ENCODE measurements around the gene ZNF200. TPM values are rescaled to one million over a fixed set of nuclear protein-coding genes. Genes with fewer than 3 reads are reported as not detected.

The ZNF200 gene
- total RNA-seq, 2 donors from 2014 or later, result 14.8 to 15.5 TPM

DNA sequence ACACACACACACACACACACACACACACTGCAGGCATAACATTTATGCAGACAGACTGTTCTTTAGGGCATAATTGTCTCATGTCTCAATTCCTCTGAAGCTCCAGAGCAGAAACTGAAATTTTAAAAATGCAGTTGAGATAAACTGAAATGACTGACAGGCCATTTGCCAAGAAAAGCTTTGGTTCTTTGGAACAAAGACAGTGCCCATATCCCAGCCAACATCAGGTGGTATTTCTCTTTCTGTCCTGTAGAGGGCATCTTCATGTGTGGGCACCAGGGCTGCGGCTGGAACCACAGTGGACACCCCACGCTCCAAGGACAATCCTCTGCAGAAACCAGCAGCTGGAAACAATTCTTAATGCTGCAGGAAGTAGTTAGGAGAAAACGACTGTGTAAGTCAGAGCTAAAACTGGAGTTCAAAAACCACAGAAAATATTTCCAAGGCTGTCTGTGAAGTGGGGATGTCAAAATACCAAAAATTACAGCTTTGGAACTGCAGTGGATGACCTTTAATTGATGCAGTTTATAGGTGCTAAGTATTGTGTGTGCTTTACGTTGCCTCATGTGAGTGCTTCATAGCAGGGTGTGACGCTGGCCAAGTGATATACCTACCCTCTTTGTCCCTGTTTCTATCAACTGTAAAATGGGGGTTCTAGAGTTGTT lies 32.0 kb upstream of the ZNF200 start:
- H3K9me3 Mint-ChIP-seq, result peaks cover 0 to 2% of the 10 kb centered on the region in 2 donors
- no peak overlapping the region for H3K27ac Mint-ChIP-seq
- peaks cover 19% of the 10 kb centered on the region for H3K4me1 Mint-ChIP-seq (ENCODE audit: low read depth)
- no peaks in the 10 kb centered on the region for H3K27me3 Mint-ChIP-seq (ENCODE audit: low read depth)
- H3K36me3 Mint-ChIP-seq (ENCODE audit: insufficient read depth in 2 of 2), result peaks cover 2 to 9% of the 10 kb centered on the region in 2 donors
- DNase-seq (peak in 1 of 2 donors; percentile 23), ATAC-seq (replicated peaks in 1 of 2) (no peak)
- H3K4me3 Mint-ChIP-seq, result peak overlapping the region in 1 of 2 donors; percentile 49

DNA sequence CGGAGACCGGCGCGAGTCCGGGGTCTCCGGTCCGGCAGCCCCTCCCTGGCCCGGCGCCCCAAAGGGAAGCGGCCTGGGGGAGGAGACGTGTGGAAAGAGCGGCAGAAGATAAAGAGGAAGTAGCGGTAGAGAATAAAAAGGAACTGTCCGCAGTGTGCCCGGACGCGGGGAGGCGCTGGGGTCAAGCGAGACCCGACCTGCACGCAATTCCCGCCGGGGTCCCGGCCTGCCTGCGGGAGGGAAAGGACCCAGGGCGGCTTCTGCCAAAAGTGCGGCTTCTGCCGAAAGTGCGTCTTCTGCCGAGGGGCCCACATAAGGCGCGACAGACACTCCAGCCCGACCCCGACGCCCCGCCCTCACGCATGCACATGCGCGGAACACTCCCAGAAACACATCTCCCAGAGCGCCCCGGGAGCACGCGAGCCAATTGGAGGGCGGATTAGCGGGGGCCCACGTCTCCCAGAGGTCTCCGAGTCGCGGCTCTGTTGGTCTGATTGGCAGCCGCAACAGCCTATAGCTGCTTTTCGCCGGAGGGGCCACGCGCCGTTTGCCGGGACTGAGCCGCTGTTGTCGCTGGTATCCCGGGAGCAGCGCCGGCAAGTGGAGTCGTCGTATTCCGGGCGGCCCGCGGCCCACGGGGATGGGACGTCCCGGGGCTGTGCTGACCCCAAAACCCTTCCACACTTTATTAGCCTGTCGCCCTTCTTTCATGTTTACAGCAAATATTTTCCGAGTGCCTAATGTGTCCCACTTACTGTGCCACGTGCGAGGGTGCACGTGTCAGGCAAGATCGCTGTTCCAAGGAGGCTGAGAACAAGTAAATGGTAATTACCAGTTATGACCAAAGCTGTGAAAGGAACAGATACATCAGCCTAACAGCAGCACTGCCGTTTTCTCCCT lies 29.4 kb upstream of the ZNF200 start:
- Mint-ChIP-seq H3K4me1 (ENCODE audit: low read depth) (peaks cover 24% of the 10 kb centered on the region), H3K27me3 (ENCODE audit: low read depth) (no peaks in the 10 kb centered on the region), H3K36me3 (ENCODE audit: insufficient read depth in 2 of 2) (peaks cover 2 to 9% of the 10 kb centered on the region in 2 donors), H3K4me3 (peak overlapping the region; percentile 90 to 95), H3K27ac (peak overlapping the region; percentile 95), H3K9me3 (peaks cover 0 to 2% of the 10 kb centered on the region in 2 donors)
- DNase-seq (peak; percentile 98 to 99), ATAC-seq (replicated peaks in 1 of 2) (peak; percentile 88 to 90)

DNA sequence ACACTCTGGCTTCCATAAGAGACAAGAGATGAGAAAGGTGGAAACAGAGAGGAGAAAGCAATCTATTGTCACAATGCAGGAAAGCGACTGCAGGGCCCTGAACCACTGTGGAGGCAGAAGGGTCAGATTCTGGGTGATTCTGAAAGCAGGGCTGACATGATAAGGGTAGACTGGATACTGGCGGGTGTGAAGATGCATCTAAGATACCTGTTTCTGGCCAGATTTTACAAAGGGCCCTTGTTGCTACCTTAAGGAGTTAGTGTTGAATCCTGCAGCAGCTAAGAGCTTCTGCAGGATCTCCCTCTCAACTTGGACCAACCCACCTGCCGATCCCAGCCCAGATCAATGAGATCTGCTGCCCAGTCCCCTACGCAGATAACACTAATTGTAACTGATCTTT lies 27.6 kb upstream of the ZNF200 start:
- Mint-ChIP-seq H3K36me3 (ENCODE audit: insufficient read depth in 2 of 2) (peaks cover 0 to 3% of the 10 kb centered on the region in 2 donors), H3K9me3 (peaks cover 0 to 2% of the 10 kb centered on the region in 2 donors), H3K27me3 (ENCODE audit: low read depth) (no peaks in the 10 kb centered on the region), H3K27ac (peak overlapping the region; percentile 32), H3K4me1 (ENCODE audit: low read depth) (peaks cover 24% of the 10 kb centered on the region), H3K4me3 (peak overlapping the region; percentile 90 to 95)
- DNase-seq (no peak), ATAC-seq (replicated peaks in 1 of 2) (no peak)

DNA sequence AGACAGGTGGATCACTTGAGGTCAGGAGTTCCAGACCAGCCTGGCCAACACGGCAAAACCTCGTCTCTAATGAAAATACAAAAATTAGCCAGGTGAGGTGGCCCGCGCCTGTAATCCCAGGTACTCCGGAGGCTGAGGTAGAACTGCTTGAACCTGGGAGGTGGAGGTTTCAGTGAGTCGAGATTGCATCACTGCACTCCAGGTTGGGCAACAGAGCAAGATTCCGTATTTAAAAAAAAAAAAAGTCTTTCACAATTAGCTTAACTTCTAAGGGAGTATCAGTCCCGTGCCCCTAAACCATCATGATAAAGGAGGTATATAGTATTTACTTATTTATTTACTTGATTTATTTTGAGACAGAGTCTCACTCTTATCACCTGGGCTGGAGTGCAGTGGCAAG lies 24.9 kb upstream of the ZNF200 start:
- DNase-seq, result no peak
- no peak overlapping the region for H3K4me3 Mint-ChIP-seq
- no peak for ATAC-seq (replicated peaks in 1 of 2)
- H3K4me1 Mint-ChIP-seq (ENCODE audit: low read depth), result peaks cover 24% of the 10 kb centered on the region
- no peaks in the 10 kb centered on the region for H3K36me3 Mint-ChIP-seq (ENCODE audit: insufficient read depth in 2 of 2)
- H3K9me3 Mint-ChIP-seq, result peaks cover 0 to 2% of the 10 kb centered on the region in 2 donors
- H3K27ac Mint-ChIP-seq, result no peak overlapping the region
- H3K27me3 Mint-ChIP-seq (ENCODE audit: low read depth), result no peaks in the 10 kb centered on the region

DNA sequence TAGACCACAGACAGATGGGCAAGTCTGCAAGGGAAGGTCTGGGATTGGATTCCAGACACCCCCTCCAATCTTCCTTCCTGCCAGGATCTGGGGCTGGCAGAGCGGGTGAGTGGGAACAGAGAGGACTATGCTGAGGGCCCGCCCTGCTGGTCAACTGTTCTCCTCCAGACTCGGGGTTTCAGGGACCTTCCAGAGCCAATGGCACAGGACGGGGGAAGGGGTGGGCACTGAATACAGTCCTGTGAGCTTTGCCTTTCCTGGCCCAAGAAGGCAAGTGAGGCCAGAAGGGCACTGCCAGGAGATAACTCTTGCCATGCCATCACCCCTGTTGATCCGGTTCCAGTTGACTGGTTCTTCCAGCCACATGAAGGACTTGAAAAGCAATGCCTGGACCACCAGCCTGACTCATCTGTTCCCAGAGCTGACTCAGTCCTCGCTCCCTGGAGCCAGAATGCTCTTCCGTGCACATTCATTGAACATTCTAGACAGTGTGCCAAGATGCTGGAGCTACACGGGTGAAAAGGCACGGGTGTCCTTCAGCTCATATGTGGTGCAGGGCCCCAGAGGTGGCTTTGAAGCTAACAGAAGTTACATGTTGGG lies 22.0 kb upstream of the ZNF200 start:
- ATAC-seq (replicated peaks in 1 of 2) (no peak), DNase-seq (no peak)
- H3K36me3 Mint-ChIP-seq (ENCODE audit: insufficient read depth in 2 of 2), result no peaks in the 10 kb centered on the region
- H3K27ac Mint-ChIP-seq, result no peak overlapping the region
- peaks cover 4% of the 10 kb centered on the region for H3K4me1 Mint-ChIP-seq (ENCODE audit: low read depth)
- no peaks in the 10 kb centered on the region for H3K9me3 Mint-ChIP-seq
- no peak overlapping the region for H3K4me3 Mint-ChIP-seq
- no peaks in the 10 kb centered on the region for H3K27me3 Mint-ChIP-seq (ENCODE audit: low read depth)

DNA sequence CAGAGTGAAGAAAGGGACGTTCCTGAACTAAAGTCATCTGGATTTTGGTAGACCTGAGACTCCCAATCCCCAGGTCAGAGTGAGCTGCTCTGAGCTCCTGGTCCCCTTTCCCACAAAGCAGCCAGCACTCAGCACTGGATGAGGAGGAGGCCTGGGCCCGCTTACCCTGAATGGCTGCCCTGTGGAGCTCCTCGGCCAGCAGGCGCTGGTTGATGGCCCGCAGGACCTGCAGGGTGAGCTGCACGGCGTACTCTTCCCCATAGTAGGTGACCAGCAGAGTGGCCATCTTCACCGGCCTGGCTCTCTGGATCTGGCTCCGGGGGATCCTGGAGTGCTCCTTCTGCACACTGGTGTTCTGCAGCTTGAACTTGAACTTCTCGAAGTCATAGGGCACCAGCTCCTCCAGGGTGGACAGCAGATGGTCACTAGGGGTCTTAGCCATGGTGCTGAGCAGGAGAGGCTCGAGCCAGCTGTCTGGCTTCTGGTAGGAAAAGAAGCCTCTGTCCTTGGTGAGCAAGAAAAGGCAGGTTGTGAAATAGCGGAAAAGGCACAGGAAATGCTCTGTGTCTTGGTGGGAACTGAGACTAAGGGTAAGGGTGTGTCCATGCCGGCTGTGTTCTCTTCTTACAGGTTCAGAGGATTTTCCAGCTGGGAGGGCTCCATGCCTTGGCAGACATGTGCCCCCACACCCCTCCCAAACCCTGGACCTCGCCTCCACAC lies 21.3 kb upstream of the ZNF200 start, which contains the start of gene MEFV:
Gene MEFV, minus strand, starts transcription at position 488 of the 720 bp plus-strand sequence. Its CDS starts 46 bp downstream, at position 442.
- Mint-ChIP-seq H3K27me3 (ENCODE audit: low read depth) (no peaks in the 10 kb centered on the region), H3K27ac (no peak within 1 kb of the TSS), H3K9me3 (no peaks in the 10 kb centered on the region), H3K4me1 (ENCODE audit: low read depth) (no peaks in the 10 kb centered on the region), H3K4me3 (no peak within 1 kb of the TSS), H3K36me3 (ENCODE audit: insufficient read depth in 2 of 2) (no peaks in the 10 kb centered on the region)
- ATAC-seq (replicated peaks in 1 of 2) (no peak), DNase-seq (no peak)

DNA sequence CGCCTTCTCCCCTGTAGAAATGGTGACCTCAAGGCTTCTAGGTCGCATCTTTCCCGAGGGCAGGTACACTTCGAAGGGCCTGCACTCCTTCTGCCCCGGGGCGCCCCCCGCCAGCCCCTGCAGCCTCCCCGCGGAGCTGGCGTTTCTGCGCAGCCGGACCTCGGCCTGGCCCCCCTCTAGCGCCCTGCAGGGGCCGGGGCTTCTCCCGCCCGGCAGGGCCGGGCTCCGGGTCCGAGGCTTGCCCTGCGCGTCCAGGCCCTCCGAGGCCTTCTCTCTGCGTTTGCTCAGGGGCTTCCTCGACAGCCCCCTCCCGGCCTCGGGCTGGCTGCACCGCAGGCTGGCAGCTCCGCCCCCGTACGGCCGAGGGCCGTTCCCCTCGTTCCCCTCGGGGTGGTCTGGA lies 19.4 kb upstream of the ZNF200 start:
- ATAC-seq (replicated peaks in 1 of 2), result no peak
- H3K4me1 Mint-ChIP-seq (ENCODE audit: low read depth), result no peaks in the 10 kb centered on the region
- no peak overlapping the region for H3K4me3 Mint-ChIP-seq
- no peaks in the 10 kb centered on the region for H3K27me3 Mint-ChIP-seq (ENCODE audit: low read depth)
- H3K9me3 Mint-ChIP-seq, result no peaks in the 10 kb centered on the region
- no peak for DNase-seq
- no peak overlapping the region for H3K27ac Mint-ChIP-seq
- H3K36me3 Mint-ChIP-seq (ENCODE audit: insufficient read depth in 2 of 2), result no peaks in the 10 kb centered on the region

DNA sequence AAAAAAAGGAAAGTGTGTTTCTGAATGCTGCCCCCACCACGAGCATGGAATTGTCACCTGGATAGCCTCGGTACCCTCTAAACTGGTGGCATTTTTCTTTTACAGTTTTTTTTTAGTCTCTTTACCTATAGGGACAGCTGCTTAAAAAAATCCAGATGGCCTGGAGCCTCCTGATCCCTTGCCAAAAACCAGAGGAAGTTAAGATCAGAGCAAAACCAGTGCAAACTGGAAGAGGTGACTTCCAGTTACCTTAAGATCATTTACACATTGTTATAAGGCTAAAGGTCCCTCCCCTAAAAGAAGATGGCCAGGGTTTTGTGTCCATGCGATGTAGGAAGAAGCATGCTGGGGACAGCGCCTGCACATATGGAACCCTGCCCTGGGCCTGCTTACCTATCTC lies 18.0 kb upstream of the ZNF200 start:
- Mint-ChIP-seq H3K4me3 (no peak overlapping the region), H3K27me3 (ENCODE audit: low read depth) (no peaks in the 10 kb centered on the region), H3K9me3 (no peaks in the 10 kb centered on the region), H3K27ac (no peak overlapping the region), H3K36me3 (ENCODE audit: insufficient read depth in 2 of 2) (no peaks in the 10 kb centered on the region), H3K4me1 (ENCODE audit: low read depth) (no peaks in the 10 kb centered on the region)
- ATAC-seq (replicated peaks in 1 of 2) (no peak), DNase-seq (no peak)

DNA sequence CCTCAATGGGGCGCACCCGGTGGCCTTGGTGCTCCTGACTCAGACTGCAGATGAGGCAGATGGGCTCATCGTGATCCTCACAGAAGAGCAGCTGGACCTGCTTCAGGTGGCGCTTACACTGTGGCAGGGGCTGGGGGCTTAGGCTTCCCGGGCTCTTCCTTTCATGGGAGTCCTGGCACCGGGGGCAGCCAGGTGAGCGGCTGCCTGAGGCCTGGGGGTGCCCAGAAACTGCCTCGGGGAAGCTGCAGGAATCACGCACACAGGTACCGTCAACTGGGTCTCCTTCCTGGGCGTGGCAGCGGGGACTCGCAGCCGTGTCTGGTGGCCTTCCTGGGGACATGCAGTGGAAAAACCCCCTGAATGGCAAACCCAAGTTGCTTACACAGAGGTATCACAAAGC lies 14.5 kb upstream of the ZNF200 start:
- Mint-ChIP-seq H3K27me3 (ENCODE audit: low read depth) (peaks cover 9% of the 10 kb centered on the region), H3K4me3 (no peak overlapping the region), H3K27ac (no peak overlapping the region), H3K9me3 (no peaks in the 10 kb centered on the region), H3K4me1 (ENCODE audit: low read depth) (no peaks in the 10 kb centered on the region), H3K36me3 (ENCODE audit: insufficient read depth in 2 of 2) (no peaks in the 10 kb centered on the region)
- DNase-seq (no peak), ATAC-seq (replicated peaks in 1 of 2) (no peak)

DNA sequence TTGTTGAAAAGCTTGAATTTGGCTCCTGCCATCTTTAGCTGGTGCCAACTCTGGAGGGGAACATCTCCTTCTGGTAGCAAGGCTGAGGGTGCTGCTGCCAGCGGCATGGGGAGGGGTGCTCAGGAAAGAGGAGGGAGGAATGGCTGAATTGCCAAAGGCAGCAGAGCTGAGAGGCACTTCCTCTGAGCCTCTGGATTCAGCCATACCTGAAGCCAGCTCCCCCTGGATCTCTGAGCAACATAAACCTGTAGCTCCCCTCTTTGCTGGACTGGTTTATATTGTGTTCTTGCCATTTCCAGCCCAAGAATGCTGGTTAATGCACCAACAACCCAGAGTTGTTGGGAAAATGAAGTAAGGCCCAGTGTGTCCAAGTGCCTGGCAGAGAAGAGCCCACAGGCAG lies 14.1 kb upstream of the ZNF200 start:
- no peak for DNase-seq
- Mint-ChIP-seq H3K9me3 (no peaks in the 10 kb centered on the region), H3K27me3 (ENCODE audit: low read depth) (peaks cover 9% of the 10 kb centered on the region), H3K27ac (no peak overlapping the region), H3K4me1 (ENCODE audit: low read depth) (peaks cover 3% of the 10 kb centered on the region), H3K4me3 (no peak overlapping the region), H3K36me3 (ENCODE audit: insufficient read depth in 2 of 2) (no peaks in the 10 kb centered on the region)
- ATAC-seq (replicated peaks in 1 of 2), result no peak

DNA sequence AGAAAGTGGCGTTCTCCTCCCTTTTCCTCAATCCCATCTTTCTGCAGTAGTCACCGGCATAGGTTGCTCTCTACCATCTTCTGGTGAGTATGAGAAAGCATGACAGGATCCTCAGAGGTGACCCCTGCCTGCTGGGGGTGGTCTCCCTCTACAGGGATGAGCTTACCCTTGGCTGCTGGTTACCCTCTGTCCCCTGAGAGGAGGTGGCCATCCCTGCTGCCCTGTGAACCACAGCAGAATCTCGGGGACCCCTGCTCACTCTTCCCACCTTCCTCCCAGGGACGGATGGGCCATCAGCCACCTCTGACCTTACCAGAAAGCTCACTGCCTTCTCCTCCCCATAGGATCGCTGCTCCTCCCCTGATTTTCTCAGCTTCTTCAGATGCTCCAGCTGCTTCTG lies 13.6 kb upstream of the ZNF200 start:
- Mint-ChIP-seq H3K27me3 (ENCODE audit: low read depth) (peaks cover 9% of the 10 kb centered on the region), H3K27ac (no peak overlapping the region), H3K4me3 (no peak overlapping the region), H3K36me3 (ENCODE audit: insufficient read depth in 2 of 2) (no peaks in the 10 kb centered on the region), H3K4me1 (ENCODE audit: low read depth) (peaks cover 7% of the 10 kb centered on the region), H3K9me3 (no peaks in the 10 kb centered on the region)
- no peak for DNase-seq
- ATAC-seq (replicated peaks in 1 of 2), result no peak

DNA sequence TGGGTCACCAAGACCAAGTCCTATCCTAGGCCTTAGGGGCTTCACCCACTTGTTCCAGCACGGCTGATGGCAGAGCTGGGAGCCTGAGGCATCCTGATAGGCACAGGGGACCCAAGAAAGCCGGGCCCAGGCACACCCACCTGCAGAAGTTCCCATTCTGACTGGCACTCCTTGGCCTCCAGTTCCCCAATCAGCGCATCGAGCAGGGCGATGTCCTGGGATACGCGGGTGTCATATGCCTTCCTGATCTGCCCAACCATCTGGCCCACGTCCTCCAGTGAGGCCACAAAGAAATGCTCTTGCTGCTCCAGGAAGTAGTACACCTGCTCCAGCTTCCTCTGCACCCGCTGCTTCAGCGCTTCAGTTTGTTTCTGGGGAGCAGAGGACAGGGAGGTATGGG lies 11.9 kb upstream of the ZNF200 start:
- Mint-ChIP-seq H3K27ac (no peak overlapping the region), H3K4me1 (ENCODE audit: low read depth) (peaks cover 9% of the 10 kb centered on the region), H3K4me3 (no peak overlapping the region), H3K27me3 (ENCODE audit: low read depth) (peaks cover 9% of the 10 kb centered on the region), H3K9me3 (no peaks in the 10 kb centered on the region), H3K36me3 (ENCODE audit: insufficient read depth in 2 of 2) (no peaks in the 10 kb centered on the region)
- DNase-seq, result no peak
- ATAC-seq (replicated peaks in 1 of 2), result no peak

DNA sequence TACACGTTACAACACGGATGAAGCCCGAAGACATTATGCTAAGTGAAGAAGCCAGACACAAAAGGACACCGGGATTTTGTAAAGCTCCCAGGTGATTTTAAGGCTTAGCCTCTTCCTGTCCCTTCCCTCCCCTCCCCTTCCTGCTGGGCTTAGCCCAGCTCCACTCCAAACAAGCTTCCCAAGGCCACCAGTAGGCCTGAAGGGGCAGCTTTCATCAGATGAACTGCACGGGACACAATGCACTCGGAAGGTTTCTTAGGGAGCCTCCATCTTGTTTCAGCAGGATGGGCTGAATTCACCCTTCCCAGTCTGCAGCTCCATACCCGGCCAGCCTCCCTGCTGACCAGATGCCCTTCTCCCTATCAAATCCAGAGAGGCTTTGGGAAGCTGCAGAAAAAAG lies 11.0 kb upstream of the ZNF200 start:
- Mint-ChIP-seq H3K4me3 (no peak overlapping the region), H3K4me1 (ENCODE audit: low read depth) (peaks cover 9% of the 10 kb centered on the region), H3K9me3 (no peaks in the 10 kb centered on the region), H3K27ac (no peak overlapping the region), H3K36me3 (ENCODE audit: insufficient read depth in 2 of 2) (no peaks in the 10 kb centered on the region), H3K27me3 (ENCODE audit: low read depth) (peaks cover 10% of the 10 kb centered on the region)
- DNase-seq (no peak), ATAC-seq (replicated peaks in 1 of 2) (no peak)
